ENCODE results near the gene HAUS1. TPM values are rescaled to one million over a fixed set of nuclear protein-coding genes. Genes with fewer than 3 reads are reported as not detected.
A peak's percentile ranks its signal among the peaks of the same experiment; 100 is the strongest.
"Not testable (repeated sequence)": the region's sequence is repeated elsewhere in the genome, so short reads cannot be mapped to it uniquely, and the experiment has no call there.

Gene HAUS1
- total and polyA plus RNA-seq, 4 experiments from 2014 or later, result 23.2 to 82.6 (median 31.5) TPM

DNA sequence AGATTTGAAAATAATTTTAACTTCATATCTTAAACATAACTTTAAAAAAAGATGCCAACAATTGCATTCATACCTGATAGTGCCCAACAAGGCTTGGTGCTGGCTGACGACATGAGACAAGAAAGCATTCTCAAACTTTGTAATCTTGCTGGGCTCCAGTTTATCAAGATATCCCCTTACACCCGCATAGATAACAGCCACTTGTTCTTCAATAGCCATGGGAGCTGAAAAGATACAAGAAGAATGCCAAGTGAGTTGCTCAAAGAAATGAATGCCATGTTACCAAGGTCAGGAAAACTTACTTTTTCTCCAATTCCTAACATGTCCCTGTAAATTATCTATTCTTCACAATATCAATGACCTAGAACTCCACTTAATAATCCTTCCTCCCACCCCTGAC lies 19.8 kb upstream of the HAUS1 start:
- ChIA-PET CTCF (ENCODE audit: partially characterized antibody) (interaction anchor here (0.9 to 2.4 kb wide), 2 partner anchors 10 to 11 kb away, joined by 3 to 16 read pairs; no protein-coding TSS in a partner anchor), POLR2A (ENCODE audit: partially characterized antibody) (no interaction called here)
- Histone ChIP-seq H3K4me1 (ENCODE audit: insufficient read depth, low read length) (no peaks in the 10 kb centered on the region), H3K36me3 (ENCODE audit: insufficient read depth, low read length) (peaks cover 62% of the 10 kb centered on the region), H3K27ac (ENCODE audit: low read depth, low read length) (no peak overlapping the region), H3K27me3 (ENCODE audit: insufficient read depth, low read length) (no peaks in the 10 kb centered on the region), H3K9me3 (ENCODE audit: control insufficient read depth in 1 of 2, low read length in 2 of 2) (no peaks in the 10 kb centered on the region), H3K4me3 (ENCODE audit: low read length in 2 of 2) (no peak overlapping the region)
- H3K27ac Mint-ChIP-seq, result peak overlapping the region in 1 of 7 donors; percentile 27
- no peak for DNase-seq
- H3K36me3 Mint-ChIP-seq, result peaks cover 64 to 77% of the 10 kb centered on the region in 2 donors
- no peak overlapping the region for H3K4me3 Mint-ChIP-seq
- peaks cover 0 to 4% (median 0%) of the 10 kb centered on the region in 8 donors for H3K9me3 Mint-ChIP-seq
- no peaks in the 10 kb centered on the region for H3K27me3 Mint-ChIP-seq
- H3K4me1 Mint-ChIP-seq, result peaks cover 0 to 7% (median under 1%) of the 10 kb centered on the region in 4 donors
- intact Hi-C loops (cut with micrococcal nuclease), result no loop called here

DNA sequence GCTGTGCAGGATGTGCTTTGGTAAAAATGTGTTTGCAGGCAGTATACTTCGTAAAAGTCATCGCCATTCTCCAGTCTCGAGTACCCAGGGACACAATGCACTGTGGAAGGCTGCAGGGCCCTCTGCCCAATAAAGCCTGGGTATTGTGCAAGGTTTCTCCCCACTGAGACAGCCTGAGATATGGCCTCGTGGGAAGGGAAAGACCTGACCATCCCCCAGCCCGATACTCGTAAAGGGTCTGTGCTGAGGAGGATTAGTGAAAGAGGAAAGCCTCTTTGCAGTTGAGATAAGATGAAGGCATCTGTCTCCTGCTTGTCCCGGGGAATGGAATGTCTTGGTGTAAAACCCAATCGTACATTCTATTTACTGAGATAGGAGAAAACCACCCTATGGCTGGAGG lies 15.7 kb upstream of the HAUS1 start:
- peaks cover 86% of the 10 kb centered on the region for H3K36me3 ChIP-seq (ENCODE audit: insufficient read depth, low read length)
- H3K4me3 ChIP-seq (ENCODE audit: low read length in 2 of 2); intact Hi-C loops (cut with micrococcal nuclease); H3K9me3 Mint-ChIP-seq; H3K4me3 Mint-ChIP-seq; H3K27ac ChIP-seq (ENCODE audit: low read depth, low read length); POLR2A ChIA-PET (ENCODE audit: partially characterized antibody); H3K9me3 ChIP-seq (ENCODE audit: control insufficient read depth in 1 of 2, low read length in 2 of 2); DNase-seq; H3K27me3 Mint-ChIP-seq; H3K4me1 ChIP-seq (ENCODE audit: insufficient read depth, low read length); H3K27me3 ChIP-seq (ENCODE audit: insufficient read depth, low read length): not testable (repeated sequence)
- peak overlapping the region in 1 of 7 donors; percentile 81 for H3K27ac Mint-ChIP-seq
- CTCF ChIA-PET (ENCODE audit: partially characterized antibody), result interaction anchor here (1.0 kb wide), 1 partner anchor 15 kb away, joined by 3 read pairs; no protein-coding TSS in a partner anchor
- peaks cover 6 to 19% (median 10%) of the 10 kb centered on the region in 4 donors for H3K4me1 Mint-ChIP-seq
- H3K36me3 Mint-ChIP-seq, result peaks cover 62 to 87% of the 10 kb centered on the region in 2 donors

DNA sequence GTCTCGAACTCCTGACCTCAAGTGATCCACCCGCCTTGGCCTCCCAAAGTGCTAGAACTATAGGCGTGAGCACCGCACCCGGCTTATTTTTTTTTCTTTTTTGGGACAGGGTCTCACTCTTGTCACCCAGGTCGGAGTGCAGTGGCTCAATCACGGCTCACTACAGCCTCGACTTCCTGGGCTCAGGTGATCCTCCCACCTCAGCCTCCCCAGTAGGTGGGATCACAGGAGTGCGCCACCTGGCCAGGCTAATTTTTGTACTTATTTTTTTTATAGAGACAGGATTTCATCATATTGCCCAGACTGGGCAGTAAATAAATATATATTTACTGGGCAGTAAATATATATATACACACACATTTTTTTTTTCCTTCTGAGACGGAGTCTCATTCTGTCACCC lies 8.7 kb upstream of the HAUS1 start:
- ChIA-PET POLR2A (ENCODE audit: partially characterized antibody) (interaction anchor here (1.2 kb wide), 1 partner anchor 77 kb away, joined by 3 read pairs; no protein-coding TSS in a partner anchor), CTCF (ENCODE audit: partially characterized antibody) (interaction anchor here (0.6 to 2.9 kb wide), 3 partner anchors 12 to 163 kb away, joined by 3 to 12 read pairs (median 4); partner anchors contain the start of gene PSTPIP2)
- H3K4me1 ChIP-seq (ENCODE audit: insufficient read depth, low read length), result peaks cover 52% of the 10 kb centered on the region
- no peaks in the 10 kb centered on the region for H3K9me3 ChIP-seq (ENCODE audit: control insufficient read depth in 1 of 2, low read length in 2 of 2)
- peak overlapping the region in 3 of 7 donors; percentile 8 to 64 (median 53) for H3K27ac Mint-ChIP-seq
- no peak overlapping the region for H3K27ac ChIP-seq (ENCODE audit: low read depth, low read length)
- peaks cover 18 to 52% (median 31%) of the 10 kb centered on the region in 4 donors for H3K4me1 Mint-ChIP-seq
- H3K36me3 ChIP-seq (ENCODE audit: insufficient read depth, low read length), result peaks cover 24% of the 10 kb centered on the region
- no peaks in the 10 kb centered on the region for H3K27me3 Mint-ChIP-seq
- no peaks in the 10 kb centered on the region for H3K27me3 ChIP-seq (ENCODE audit: insufficient read depth, low read length)
- intact Hi-C loops (cut with micrococcal nuclease), result loop anchor here (5.0 kb wide), 1 partner anchor 1837 kb away; the partner anchor contains the start of gene SMAD2
- peak overlapping the region in 3 of 8 donors; percentile 21 to 99 (median 75) for H3K4me3 Mint-ChIP-seq
- peaks cover 22 to 50% of the 10 kb centered on the region in 2 donors for H3K36me3 Mint-ChIP-seq
- H3K4me3 ChIP-seq (ENCODE audit: low read length in 2 of 2), result no peak overlapping the region
- H3K9me3 Mint-ChIP-seq, result no peaks in the 10 kb centered on the region
- no peak for DNase-seq

DNA sequence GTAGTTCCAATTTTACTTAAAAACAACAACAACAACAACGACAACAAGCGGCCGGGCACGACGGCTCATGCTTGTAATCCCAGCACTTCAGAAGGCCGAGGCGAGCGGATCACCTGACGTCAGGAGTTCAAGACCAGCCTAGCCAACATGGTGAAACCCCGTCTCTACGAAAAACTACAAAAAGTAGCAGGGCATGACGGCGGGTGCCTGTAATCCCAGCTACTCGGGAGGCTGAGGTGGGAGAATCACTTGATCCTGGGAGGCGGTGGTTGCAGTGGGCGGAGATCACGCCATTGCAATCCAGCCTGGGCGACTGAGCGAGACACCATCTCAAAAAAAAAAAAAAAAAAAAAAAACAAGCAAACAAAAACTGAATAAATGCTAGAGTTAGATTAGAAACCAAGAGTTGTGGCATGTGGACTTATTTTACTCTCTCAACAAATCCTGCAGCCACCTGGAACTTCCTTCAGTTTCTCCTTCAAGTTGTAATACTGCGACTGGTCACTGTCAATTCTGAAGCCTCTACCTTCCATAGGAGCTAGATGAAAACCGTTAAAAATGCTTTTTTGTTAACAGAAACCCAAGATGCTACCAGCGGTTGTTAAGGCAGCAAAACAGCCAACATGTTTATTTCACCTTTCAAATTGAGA lies 7.4 kb upstream of the HAUS1 start:
- peaks cover 14 to 40% (median 25%) of the 10 kb centered on the region in 4 donors for H3K4me1 Mint-ChIP-seq
- peak overlapping the region; percentile 93 for H3K27ac ChIP-seq (ENCODE audit: low read depth, low read length)
- intact Hi-C loops (cut with micrococcal nuclease), result loop anchor here (5.0 kb wide), 1 partner anchor 1836 kb away; the partner anchor contains the start of gene SMAD2
- H3K4me3 ChIP-seq (ENCODE audit: low read length in 2 of 2), result peak overlapping the region; percentile 36 to 95
- ChIA-PET CTCF (ENCODE audit: partially characterized antibody) (interaction anchor here (0.7 to 2.9 kb wide), 6 partner anchors 9 to 431 kb away, joined by 3 to 15 read pairs (median 3); a partner anchor contains a TSS), POLR2A (ENCODE audit: partially characterized antibody) (interaction anchor here (1.0 to 1.9 kb wide), 7 partner anchors 7 to 438 kb away, joined by 3 to 6 read pairs (median 3); no protein-coding TSS in a partner anchor)
- H3K4me3 Mint-ChIP-seq, result peak overlapping the region; percentile 92 to 99 (median 98)
- no peaks in the 10 kb centered on the region for H3K27me3 Mint-ChIP-seq
- H3K27me3 ChIP-seq (ENCODE audit: insufficient read depth, low read length), result no peaks in the 10 kb centered on the region
- peak overlapping the region; percentile 94 to 99 (median 98) for H3K27ac Mint-ChIP-seq
- H3K36me3 Mint-ChIP-seq, result peaks cover 11 to 37% of the 10 kb centered on the region in 2 donors
- no peaks in the 10 kb centered on the region for H3K9me3 ChIP-seq (ENCODE audit: control insufficient read depth in 1 of 2, low read length in 2 of 2)
- no peaks in the 10 kb centered on the region for H3K9me3 Mint-ChIP-seq
- H3K36me3 ChIP-seq (ENCODE audit: insufficient read depth, low read length), result peaks cover 13% of the 10 kb centered on the region
- H3K4me1 ChIP-seq (ENCODE audit: insufficient read depth, low read length), result peaks cover 47% of the 10 kb centered on the region
- no peak for DNase-seq

DNA sequence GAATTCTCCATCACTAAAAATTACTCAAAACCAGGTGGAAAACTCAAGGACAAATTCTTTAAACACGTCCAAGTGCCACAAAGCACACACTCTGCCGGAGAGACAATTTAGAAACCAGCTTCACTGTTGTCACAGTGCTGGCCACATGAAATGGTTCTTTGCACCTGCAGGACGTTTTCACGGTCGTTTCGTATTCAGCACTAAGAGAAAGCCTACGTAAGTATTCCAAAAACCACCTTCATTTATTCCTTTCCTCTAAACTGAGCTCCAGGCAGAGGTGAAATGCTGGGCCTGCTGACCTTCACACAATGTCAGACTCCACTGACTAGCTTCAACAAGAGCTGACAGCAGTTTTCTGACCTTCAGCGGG lies 6.8 kb upstream of the HAUS1 start:
- ChIA-PET CTCF (ENCODE audit: partially characterized antibody) (interaction anchor here (0.7 to 2.9 kb wide), 7 partner anchors 10 to 431 kb away, joined by 3 to 15 read pairs (median 3); a partner anchor contains a TSS), POLR2A (ENCODE audit: partially characterized antibody) (interaction anchor here (0.8 to 1.9 kb wide), 9 partner anchors 8 to 438 kb away, joined by 3 to 6 read pairs (median 4); no protein-coding TSS in a partner anchor)
- Mint-ChIP-seq H3K36me3 (peaks cover 11 to 33% of the 10 kb centered on the region in 2 donors), H3K27me3 (no peaks in the 10 kb centered on the region), H3K27ac (peak overlapping the region; percentile 94 to 99 (median 98)), H3K4me3 (peak overlapping the region; percentile 92 to 99 (median 98)), H3K4me1 (peaks cover 14 to 40% (median 25%) of the 10 kb centered on the region in 4 donors), H3K9me3 (no peaks in the 10 kb centered on the region)
- no peaks in the 10 kb centered on the region for H3K27me3 ChIP-seq (ENCODE audit: insufficient read depth, low read length)
- peaks cover 12% of the 10 kb centered on the region for H3K36me3 ChIP-seq (ENCODE audit: insufficient read depth, low read length)
- peak overlapping the region; percentile 36 to 95 for H3K4me3 ChIP-seq (ENCODE audit: low read length in 2 of 2)
- H3K9me3 ChIP-seq (ENCODE audit: control insufficient read depth in 1 of 2, low read length in 2 of 2), result no peaks in the 10 kb centered on the region
- DNase-seq, result peak in 4 of 5 donors; percentile 17 to 50 (median 38)
- intact Hi-C loops (cut with micrococcal nuclease), result loop anchor here (5.0 kb wide), 1 partner anchor 1835 kb away; the partner anchor contains the start of gene SMAD2
- H3K27ac ChIP-seq (ENCODE audit: low read depth, low read length), result peak overlapping the region; percentile 93
- H3K4me1 ChIP-seq (ENCODE audit: insufficient read depth, low read length), result peaks cover 47% of the 10 kb centered on the region

DNA sequence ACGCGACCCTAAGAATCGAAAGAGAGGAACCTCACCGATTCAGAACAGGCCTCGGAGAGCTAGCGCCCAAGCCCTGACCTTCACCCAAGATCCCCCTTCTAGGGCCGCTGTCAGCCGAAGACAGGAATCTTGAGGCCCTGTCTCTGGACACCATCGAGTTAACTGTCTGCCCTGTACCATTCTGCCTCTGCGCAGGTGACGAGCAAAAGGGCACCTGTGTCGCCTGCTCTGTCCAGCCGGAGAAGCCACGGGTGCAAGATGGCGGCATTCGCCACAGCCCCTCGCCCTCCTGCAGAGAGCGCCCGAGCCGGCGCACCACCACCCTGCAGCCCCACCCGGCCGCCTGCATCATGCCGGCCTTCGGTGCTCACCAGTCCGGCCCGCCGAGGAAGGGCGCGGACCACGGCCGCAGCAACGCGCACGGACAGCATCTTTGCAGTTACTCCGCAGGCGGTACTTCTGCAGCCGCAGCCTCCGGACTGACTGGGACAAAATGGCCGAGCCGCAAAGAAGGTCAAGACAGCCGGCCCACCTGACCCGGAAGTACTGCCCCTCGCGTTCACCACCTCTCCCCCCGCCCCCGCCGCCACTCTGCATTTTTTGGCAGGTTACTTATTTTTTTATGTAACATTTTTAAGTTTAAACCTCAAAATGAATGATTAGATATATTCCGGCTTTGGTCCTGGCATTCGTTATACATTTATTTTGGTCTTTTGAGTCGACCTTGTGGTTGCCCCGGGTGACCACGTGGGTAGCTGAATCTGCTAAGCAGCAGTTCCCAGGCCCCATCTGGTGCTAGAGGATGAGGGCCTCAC lies 6.2 kb upstream of the HAUS1 start, which contains the start of gene ATP5F1A:
TSS of gene ATP5F1A (minus strand) at position 496 of the 815 bp plus-strand sequence. CDS start at position 431, 65 bp downstream.
- Histone ChIP-seq H3K36me3 (ENCODE audit: insufficient read depth, low read length) (peaks cover 12% of the 10 kb centered on the region), H3K9me3 (ENCODE audit: control insufficient read depth in 1 of 2, low read length in 2 of 2) (no peaks in the 10 kb centered on the region), H3K27ac (ENCODE audit: low read depth, low read length) (peak within 1 kb of the TSS; percentile 93), H3K4me1 (ENCODE audit: insufficient read depth, low read length) (peaks cover 47% of the 10 kb centered on the region), H3K4me3 (ENCODE audit: low read length in 2 of 2) (peak within 1 kb of the TSS; percentile 39 to 95), H3K27me3 (ENCODE audit: insufficient read depth, low read length) (no peaks in the 10 kb centered on the region)
- DNase-seq, result peak; percentile 82 to 90 (median 86)
- H3K27me3 Mint-ChIP-seq, result no peaks in the 10 kb centered on the region
- peak within 1 kb of the TSS; percentile 94 to 99 (median 98) for H3K27ac Mint-ChIP-seq
- CTCF ChIA-PET (ENCODE audit: partially characterized antibody), result interaction anchor here (0.7 to 2.9 kb wide), 8 partner anchors 10 to 432 kb away, joined by 3 to 15 read pairs (median 3); a partner anchor contains a TSS
- no peaks in the 10 kb centered on the region for H3K9me3 Mint-ChIP-seq
- peak within 1 kb of the TSS; percentile 92 to 99 (median 98) for H3K4me3 Mint-ChIP-seq
- peaks cover 14 to 40% (median 25%) of the 10 kb centered on the region in 4 donors for H3K4me1 Mint-ChIP-seq
- intact Hi-C loops (cut with micrococcal nuclease), result loop anchor here (1.0 to 5.0 kb wide), 3 partner anchors 75 to 1834 kb away; partner anchors contain the start of gene SMAD2
- H3K36me3 Mint-ChIP-seq, result peaks cover 11 to 31% of the 10 kb centered on the region in 2 donors
- POLR2A ChIA-PET (ENCODE audit: partially characterized antibody), result interaction anchor here (0.6 to 1.9 kb wide), 14 partner anchors 8 to 439 kb away, joined by 3 to 6 read pairs (median 4); a partner anchor contains a TSS
